SK-N-SH (cell line): ENCODE data around the gene BORCS5. TPM values are rescaled to one million over a fixed set of nuclear protein-coding genes. Genes with fewer than 3 reads are reported as not detected.

Source experiments
- CTCF ChIA-PET: fragments of 300-600, 350-600 bp; formaldehyde crosslinking; extraction: SDS; loops from one replicate; lab custom pipeline; 2021; lab: Yijun Ruan, JAX
- POLR2A ChIA-PET: fragments of 350-600 bp; sonication (Branson Sonifier 250); formaldehyde crosslinking; extraction: SDS; loops from one replicate; lab custom pipeline; 2020; ENCODE audit warnings: antibody characterized with exemption, inconsistent platforms; lab: Yijun Ruan, JAX
- DNase-seq: peaks from one replicate; pipeline ENCODE4 v3.0.0; 2012
- H2AFZ ChIP-seq: fragments of 200-600 bp; sonication (generic); 2 replicates; pipeline ENCODE4 v1.8.1; 2016; ENCODE audit warnings: antibody characterized with exemption, mild to moderate bottlenecking, low read depth
- H3F3A ChIP-seq: fragments of 200-600 bp; sonication (generic); replicated peaks from 2 replicates; pipeline ENCODE3; 2016; ENCODE audit warnings: antibody characterized with exemption, mild to moderate bottlenecking; ENCODE audit not compliant: insufficient read depth
- H3K27ac ChIP-seq, 2 experiments: fragments of 200-500 bp in 1 of 2; fragments of 200-600 bp in 1 of 2; sonication (Bioruptor generic) in 1 of 2; sonication (generic), shearing (Covaris generic) in 1 of 2; 2 replicates each; pipeline versions ENCODE4 v1.5.1 to v1.6.1; 2014 to 2016; ENCODE audit warnings: low read depth in 2 of 2, inconsistent platforms in 1 of 2, low read length in 1 of 2, mild to moderate bottlenecking in 1 of 2, mixed read lengths in 1 of 2
- H3K27me3 ChIP-seq: fragments of 200-600 bp; sonication (generic), shearing (Covaris generic); 2 replicates; pipeline ENCODE4 v1.6.1; 2016; ENCODE audit warnings: mixed run types; ENCODE audit not compliant: insufficient read depth
- H3K36me3 ChIP-seq, 2 experiments: fragments of 200-500 bp in 1 of 2; fragments of 200-600 bp in 1 of 2; sonication (Bioruptor generic) in 1 of 2; sonication (generic) in 1 of 2; replicated peaks in 1 of 2; 2 replicates each; pipeline versions ENCODE3 to v1.5.1; 2014 to 2016; ENCODE audit warnings: low read length in 1 of 2, mild to moderate bottlenecking in 1 of 2; ENCODE audit not compliant: insufficient read depth in 2 of 2, control insufficient read depth in 1 of 2
- H3K4me1 ChIP-seq, 2 experiments: fragments of 200-500 bp in 1 of 2; fragments of 200-600 bp in 1 of 2; sonication (Bioruptor generic) in 1 of 2; sonication (generic), shearing (Covaris generic) in 1 of 2; 2 replicates each; pipeline versions ENCODE4 v1.5.1 to v1.6.1; 2014 to 2016; ENCODE audit warnings: low read depth in 1 of 2, low read length in 1 of 2, mixed run types in 1 of 2; ENCODE audit not compliant: insufficient read depth in 2 of 2, control insufficient read depth in 1 of 2
- H3K4me2 ChIP-seq: fragments of 200-600 bp; sonication (generic), shearing (Covaris generic); 2 replicates; pipeline ENCODE4 v1.6.1; 2017; ENCODE audit warnings: mixed run types
- H3K4me3 ChIP-seq, 2 experiments: fragments of 200-500 bp in 1 of 2; fragments of 200-600 bp in 1 of 2; sonication (Bioruptor generic) in 1 of 2; sonication (generic), shearing (Covaris generic) in 1 of 2; 2 replicates each; pipeline versions ENCODE4 v1.5.1 to v1.8.1; 2014 to 2016; ENCODE audit warnings: low read depth in 2 of 2, inconsistent platforms in 1 of 2, low read length in 1 of 2, mild to moderate bottlenecking in 1 of 2, mixed read lengths in 1 of 2, moderate library complexity in 1 of 2
- H3K79me2 ChIP-seq: fragments of 200-600 bp; sonication (generic); 2 replicates; pipeline ENCODE4 v1.8.1; 2017; ENCODE audit warnings: mild to moderate bottlenecking; ENCODE audit not compliant: insufficient read depth
- H3K9ac ChIP-seq: fragments of 200-600 bp; sonication (generic); 2 replicates; pipeline ENCODE4 v1.6.1; 2017; ENCODE audit warnings: mixed run types
- H3K9me2 ChIP-seq: fragments of 200-600 bp; sonication (generic); 2 replicates; pipeline ENCODE4 v1.6.1; 2017; ENCODE audit warnings: mixed run types
- H3K9me3 ChIP-seq: fragments of 200-600 bp; sonication (generic); 2 replicates; pipeline ENCODE4 v1.6.1; 2017; ENCODE audit warnings: mixed run types, mild to moderate bottlenecking, moderate library complexity
- H4K20me1 ChIP-seq: fragments of 200-600 bp; sonication (generic); 2 replicates; pipeline ENCODE4 v1.6.1; 2017; ENCODE audit warnings: mild to moderate bottlenecking, mixed run types; ENCODE audit not compliant: insufficient read depth
- CHD2 ChIP-seq: fragments of 150-350 bp; IDR thresholded peaks from 2 replicates; pipeline ENCODE4 v1.6.1; 2018; ENCODE audit warnings: low read length; ENCODE audit not compliant: partially characterized antibody
- CTCF ChIP-seq: fragments of 200-600 bp; sonication (generic); IDR thresholded peaks from 2 replicates; pipeline ENCODE4 v1.6.1; 2017; ENCODE audit warnings: antibody characterized with exemption, mild to moderate bottlenecking, moderate library complexity
- EZH2phosphoT487 ChIP-seq: fragments of 200-600 bp; sonication (generic); IDR thresholded peaks from 2 replicates; pipeline ENCODE4 v1.6.1; 2017; ENCODE audit warnings: low read depth, mixed run types, mild to moderate bottlenecking, antibody characterized with exemption, moderate library complexity, borderline replicate concordance
- FOSL2 ChIP-seq: IDR thresholded peaks from 2 replicates; pipeline ENCODE4 v1.4.0; 2012; ENCODE audit warnings: low read depth, mild to moderate bottlenecking, moderate library complexity, borderline replicate concordance
- FOXJ3 ChIP-seq: sonication (generic); formaldehyde crosslinking; IDR thresholded peaks from 2 replicates; pipeline ENCODE4 v1.5.1; 2020; ENCODE audit warnings: mild to moderate bottlenecking, missing genetic modification reagents
- FOXM1 ChIP-seq: IDR thresholded peaks from 2 replicates; pipeline ENCODE4 v1.4.0; 2012; ENCODE audit warnings: low read depth, mild to moderate bottlenecking
- GABPA ChIP-seq: IDR thresholded peaks from 2 replicates; pipeline ENCODE4 v1.4.0; 2012; ENCODE audit warnings: low read depth, mild to moderate bottlenecking
- GATA2 ChIP-seq: sonication (generic); formaldehyde crosslinking; IDR thresholded peaks from 2 replicates; pipeline ENCODE4 v1.5.0; 2020; ENCODE audit warnings: mild to moderate bottlenecking, missing genetic modification reagents
- MEF2A ChIP-seq: IDR thresholded peaks from 2 replicates; pipeline ENCODE4 v1.4.0; 2012; ENCODE audit warnings: low read depth, borderline replicate concordance
- POLR2AphosphoS5 ChIP-seq: IDR thresholded peaks from 2 replicates; pipeline ENCODE4 v1.6.1; 2012; ENCODE audit warnings: low read depth, low read length
- RAD21 ChIP-seq: IDR thresholded peaks from 2 replicates; pipeline ENCODE4 v1.6.1; 2012; ENCODE audit warnings: mild to moderate bottlenecking, low read length
- RCOR1 ChIP-seq: fragments of 150-350 bp; IDR thresholded peaks from 2 replicates; pipeline ENCODE4 v1.6.1; 2017; ENCODE audit warnings: antibody characterized with exemption, low read length
- REST ChIP-seq: IDR thresholded peaks from 2 replicates; pipeline ENCODE4 v1.6.1; 2012; ENCODE audit warnings: mild to moderate bottlenecking, low read depth, low read length, moderate library complexity
- RFX5 ChIP-seq: IDR thresholded peaks from 2 replicates; pipeline ENCODE4 v1.6.1; 2012; ENCODE audit warnings: mild to moderate bottlenecking, improper control_type of control experiment, low read length
- RXRA ChIP-seq: IDR thresholded peaks from 2 replicates; pipeline ENCODE4 v1.4.0; 2012; ENCODE audit warnings: low read depth, mild to moderate bottlenecking, borderline replicate concordance
- SMC3 ChIP-seq: IDR thresholded peaks from 2 replicates; pipeline ENCODE4 v1.6.1; 2012; ENCODE audit warnings: low read depth, low read length, improper control_type of control experiment
- YY1 ChIP-seq: IDR thresholded peaks from 2 replicates; pipeline ENCODE4 v1.4.0; 2012; ENCODE audit warnings: low read depth, mild to moderate bottlenecking
- WGBS: methylation state at CpG from one replicate; pipeline ENCODE4 v1.1.6; 2017; ENCODE audit warnings: low lambda C conversion rate; 5-methylcytosine and 5-hydroxymethylcytosine counted together
- polyA plus RNA-seq, 3 experiments: library from polyadenylated mRNA; depleted of rRNA; stranded (reverse); fragments of >200 nt; gene quantifications; 2 replicates each; pipeline ENCODE4 v1.2.3, GENCODE V29; 2012
- TF ChIP-seq, protein P1 (sequence below): IDR thresholded peaks from 2 replicates; pipeline ENCODE4; 2012

BORCS5 gene
- polyA plus RNA-seq, 1 of the 3 experiments (the other 2 are of a cell fraction) = 16.3 TPM

- no peak for TF ChIP-seq REST
- TF ChIP-seq GATA2 = no peak
- TF ChIP-seq SMC3 = no peak
- TF ChIP-seq RCOR1 = no peak
- TF ChIP-seq FOXJ3 (CRISPR knock-in tag) = no peak
- TF ChIP-seq GABPA = no peak
- TF ChIP-seq, protein P1, sequence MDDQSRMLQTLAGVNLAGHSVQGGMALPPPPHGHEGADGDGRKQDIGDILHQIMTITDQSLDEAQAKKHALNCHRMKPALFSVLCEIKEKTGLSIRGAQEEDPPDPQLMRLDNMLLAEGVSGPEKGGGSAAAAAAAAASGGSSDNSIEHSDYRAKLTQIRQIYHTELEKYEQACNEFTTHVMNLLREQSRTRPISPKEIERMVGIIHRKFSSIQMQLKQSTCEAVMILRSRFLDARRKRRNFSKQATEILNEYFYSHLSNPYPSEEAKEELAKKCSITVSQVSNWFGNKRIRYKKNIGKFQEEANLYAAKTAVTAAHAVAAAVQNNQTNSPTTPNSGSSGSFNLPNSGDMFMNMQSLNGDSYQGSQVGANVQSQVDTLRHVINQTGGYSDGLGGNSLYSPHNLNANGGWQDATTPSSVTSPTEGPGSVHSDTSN = no peak
- TF ChIP-seq FOSL2 = no peak
- TF ChIP-seq CTCF = no peak
- TF ChIP-seq EZH2phosphoT487 = no peak
- TF ChIP-seq, all 33 proteins: peak for 0
Observed at GRCh38 chr12:12367482-12367998, 10.7 kb downstream of the BORCS5 start (continued).

GRCh38 chr12:12372946-12373722 lies 16.3 kb downstream of the BORCS5 start:
- Histone ChIP-seq H3K27me3 (no peaks in the 10 kb centered on the region), H3K4me1 (no peaks in the 10 kb centered on the region), H3K9ac (no peak overlapping the region), H3F3A (no peaks in the 10 kb centered on the region), H3K79me2 (no peaks in the 10 kb centered on the region; the same call in 1 of the 2 replicates), H3K9me2 (no peaks in the 10 kb centered on the region), H3K36me3 (peaks cover 0 to 16% of the 10 kb centered on the region in 2 experiments), H2AFZ (no peak overlapping the region), H3K27ac (no peak overlapping the region), H4K20me1 (no peaks in the 10 kb centered on the region), H3K9me3 (no peaks in the 10 kb centered on the region), H3K4me2 (no peak overlapping the region), H3K4me3 (no peak overlapping the region)
- POLR2A ChIA-PET = no interaction called here
- CTCF ChIA-PET = interaction anchor here (0.7 to 1.0 kb wide), 2 partner anchors 14 to 282 kb away, joined by 3 read pairs; no protein-coding TSS in a partner anchor
- WGBS = 90% methylated on average over 4 of the region's 4 CpGs
- DNase-seq = no peak
- no peak for TF ChIP-seq CHD2
- TF ChIP-seq FOXM1 = no peak
- TF ChIP-seq POLR2AphosphoS5 = no peak
- TF ChIP-seq RCOR1 = no peak
- TF ChIP-seq YY1 = no peak
- TF ChIP-seq SMC3 = no peak
- no peak for TF ChIP-seq RXRA
- TF ChIP-seq MEF2A = no peak
- TF ChIP-seq RFX5 = no peak
- TF ChIP-seq RAD21 = no peak
- no peak for TF ChIP-seq REST
- TF ChIP-seq GABPA = no peak
